GM12874 (cell line): ENCODE results near the gene EXOC6.
A peak's percentile ranks its signal among the peaks of the same experiment; 100 is the strongest.

ENCODE experiments used
- CTCF ChIP-seq: IDR thresholded peaks from 2 replicates; pipeline ENCODE4 v1.5.1; 2011; ENCODE audit warnings: low read depth, mild to moderate bottlenecking, control low read depth, low read length, moderate library complexity; ENCODE audit not compliant: insufficient read depth

Gene EXOC6

DNA sequence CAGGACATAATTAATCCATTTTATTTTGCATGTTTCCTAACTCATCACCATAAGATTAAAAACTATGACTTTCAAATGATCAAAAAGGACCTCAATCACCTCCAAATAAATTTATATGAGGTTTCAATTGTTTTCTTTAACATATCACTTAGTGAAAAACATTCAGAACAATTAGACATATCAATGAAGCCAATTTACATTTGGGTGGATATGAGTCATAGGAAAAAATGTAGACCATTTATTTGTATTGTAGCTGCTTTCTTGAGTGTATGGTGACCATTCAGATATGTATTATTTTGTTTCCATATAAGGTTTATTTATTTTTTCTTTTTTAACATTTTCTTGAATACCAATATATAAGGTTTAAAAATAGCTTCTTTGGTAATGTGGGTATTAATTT lies 13.3 kb upstream of the EXOC6 start:
- no peak for TF ChIP-seq CTCF

- no peak for TF ChIP-seq CTCF
These were observed 10.9 kb upstream of the EXOC6 start for GRCh38 chr10:92837456-92837855.

DNA sequence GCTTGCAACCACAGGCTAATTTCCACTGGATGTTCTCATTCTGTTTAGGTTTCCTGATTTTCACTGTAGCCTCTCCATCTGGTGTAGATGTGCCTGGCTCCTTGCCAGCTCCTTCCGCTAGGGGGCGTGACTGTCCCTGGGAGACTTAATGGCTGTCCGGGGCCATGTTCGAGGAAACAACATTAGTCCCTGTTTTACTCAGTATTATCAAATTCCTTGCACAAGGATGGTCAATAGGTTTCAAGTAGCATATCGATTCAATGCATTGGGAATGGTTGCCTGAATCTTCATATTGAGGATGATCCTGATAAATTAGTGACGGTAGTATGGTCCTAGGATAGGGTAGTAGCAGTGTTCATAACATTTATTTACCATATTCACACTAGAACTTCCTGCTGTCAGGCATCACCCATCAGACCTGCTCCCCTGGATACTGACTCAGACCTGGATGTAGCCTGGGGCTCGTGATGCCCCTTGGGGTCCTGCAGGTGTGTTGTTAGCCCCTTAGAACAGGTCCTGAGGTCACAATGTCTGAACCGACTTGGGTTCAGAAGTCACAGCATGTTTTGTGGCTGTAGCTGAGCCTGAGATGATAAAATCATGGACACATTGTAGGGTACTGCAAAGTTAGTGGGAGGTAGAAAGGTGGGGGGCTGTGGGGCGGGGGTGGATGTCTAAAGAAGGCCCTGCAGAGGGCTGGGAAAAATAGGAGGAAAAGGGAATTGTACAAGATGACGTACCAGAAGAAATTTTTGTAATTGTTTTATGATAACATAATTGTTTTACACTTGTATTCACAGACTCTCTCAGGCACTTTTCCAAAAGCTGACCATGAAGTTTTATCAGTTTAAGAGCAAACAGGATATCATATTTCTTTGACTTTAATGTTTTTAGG lies 8.9 kb upstream of the EXOC6 start:
- peak; percentile 58 for TF ChIP-seq CTCF

DNA sequence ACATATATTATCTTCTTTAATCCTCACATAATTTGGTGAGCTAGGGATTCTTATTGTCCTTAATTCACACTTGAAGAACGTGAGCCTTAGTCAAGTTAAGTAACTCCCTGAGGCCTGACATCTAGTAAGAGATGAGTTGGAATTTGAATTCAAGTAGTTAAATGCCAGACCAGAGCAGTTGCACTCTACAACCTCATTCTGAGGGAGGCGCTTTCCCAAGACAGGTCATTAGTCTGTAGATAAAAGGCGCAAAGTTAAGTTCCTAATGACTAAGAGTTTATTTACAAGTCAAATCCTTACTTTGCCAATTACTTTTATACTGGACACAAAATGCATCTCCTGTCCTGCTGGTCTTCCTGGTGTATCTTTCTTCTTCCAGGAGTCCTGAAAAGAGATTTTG lies 3.6 kb upstream of the EXOC6 start:
- no peak for TF ChIP-seq CTCF

DNA sequence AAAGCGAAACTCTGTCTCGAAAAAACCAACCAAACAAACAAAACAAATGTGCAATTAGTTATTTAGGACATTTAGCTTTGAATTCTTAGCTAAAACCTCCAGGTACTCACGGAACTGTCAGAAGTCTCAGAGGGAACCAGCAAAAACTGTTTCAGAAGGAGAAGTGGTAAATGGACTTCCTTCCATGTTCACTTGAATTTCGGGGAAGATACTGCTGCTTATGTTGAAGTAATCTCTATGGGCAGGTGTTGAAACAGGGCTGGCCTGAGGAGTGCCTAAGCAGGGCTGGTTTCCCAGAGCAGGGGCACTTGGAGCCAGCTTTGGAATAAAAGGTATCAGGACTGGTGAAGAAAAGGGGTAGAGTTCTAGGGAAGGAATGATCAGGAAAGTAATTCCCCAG lies 2.4 kb upstream of the EXOC6 start:
- no peak for TF ChIP-seq CTCF

DNA sequence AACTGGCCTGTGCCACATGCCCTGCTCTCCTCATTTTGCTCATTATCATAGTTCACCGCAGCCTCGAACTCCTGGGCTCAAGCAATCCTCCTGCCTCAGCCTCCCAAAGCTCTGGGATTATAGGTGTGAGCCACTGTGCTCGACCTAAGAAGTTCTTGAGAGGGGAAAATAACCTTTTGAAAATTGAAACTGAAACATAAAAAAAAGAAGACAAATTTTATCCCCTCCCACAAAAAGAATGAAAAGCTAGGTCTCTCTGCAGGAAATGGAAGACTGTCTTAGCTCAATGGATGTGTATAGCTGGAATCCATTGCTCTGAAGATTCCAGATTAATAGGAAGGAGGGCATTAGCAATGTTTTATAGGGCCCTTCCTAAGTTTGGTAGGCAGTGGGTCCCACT lies 2.0 kb upstream of the EXOC6 start:
- no peak for TF ChIP-seq CTCF

GRCh38 chr10:92846854-92847201 lies 1.5 kb upstream of the EXOC6 start:
- TF ChIP-seq CTCF: no peak
